ENCODE measurements around the gene SMCO2.
"Not testable (repeated sequence)": the region's sequence is repeated elsewhere in the genome, so short reads cannot be mapped to it uniquely, and the experiment has no call there.

SMCO2 gene

GRCh38 chr12:27530157-27530922 is 83.8 kb downstream of the SMCO2 start:
- no peak for DNase-seq

- DNase-seq = no peak
Measured at GRCh38 chr12:27531896-27532295, 85.4 kb downstream of the SMCO2 start.

- no peak for DNase-seq
Measured at GRCh38 chr12:27534060-27534764, 87.7 kb downstream of the SMCO2 start.

DNA sequence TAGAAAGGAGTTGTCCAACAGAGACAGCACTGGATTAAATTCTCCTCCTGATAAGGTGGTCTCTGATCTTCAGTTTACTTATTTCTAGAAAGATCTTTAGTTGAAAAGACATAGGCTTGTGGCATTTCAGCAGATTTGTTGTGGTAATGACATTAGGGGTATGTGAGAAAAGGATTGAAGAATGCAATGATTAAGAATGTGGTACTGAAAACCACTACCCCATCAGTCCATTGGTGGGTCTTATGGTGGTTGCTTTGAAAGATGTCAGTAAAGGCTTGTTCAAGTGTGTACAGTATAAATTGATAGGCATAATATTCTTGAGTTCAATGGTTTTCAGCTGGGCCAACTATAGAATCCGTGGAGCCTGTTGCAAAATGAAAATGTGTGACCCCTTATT is 88.2 kb downstream of the SMCO2 start:
- DNase-seq = no peak

- DNase-seq = no peak
Measured at GRCh38 chr12:27535318-27535717, 88.8 kb downstream of the SMCO2 start.

- DNase-seq = no peak
Measured at GRCh38 chr12:27537855-27538675, 91.5 kb downstream of the SMCO2 start.

DNA sequence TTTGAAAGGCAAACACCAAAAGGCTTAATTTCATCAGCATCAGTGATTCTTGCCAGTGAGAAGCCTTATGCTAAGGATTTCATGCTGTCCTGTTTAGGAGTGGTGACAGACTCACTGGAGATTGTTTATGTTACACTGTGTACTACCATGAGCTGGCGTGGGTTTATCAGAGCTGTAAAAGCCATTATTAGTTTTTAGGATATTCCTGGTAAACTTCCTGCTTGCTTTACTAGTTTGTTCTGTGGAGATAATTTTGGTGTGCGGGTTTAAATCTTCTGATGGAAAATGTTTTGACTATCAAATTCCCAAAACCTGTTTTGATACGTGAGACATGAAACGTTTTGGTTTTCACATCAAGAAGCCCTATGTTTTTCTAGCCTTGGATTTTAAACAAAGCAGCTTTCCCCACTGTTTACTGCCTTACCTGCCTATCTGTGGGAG is 92.7 kb downstream of the SMCO2 start:
- no peak for DNase-seq

GRCh38 chr12:27541031-27541719 is 94.6 kb downstream of the SMCO2 start:
- no peak for DNase-seq

DNA sequence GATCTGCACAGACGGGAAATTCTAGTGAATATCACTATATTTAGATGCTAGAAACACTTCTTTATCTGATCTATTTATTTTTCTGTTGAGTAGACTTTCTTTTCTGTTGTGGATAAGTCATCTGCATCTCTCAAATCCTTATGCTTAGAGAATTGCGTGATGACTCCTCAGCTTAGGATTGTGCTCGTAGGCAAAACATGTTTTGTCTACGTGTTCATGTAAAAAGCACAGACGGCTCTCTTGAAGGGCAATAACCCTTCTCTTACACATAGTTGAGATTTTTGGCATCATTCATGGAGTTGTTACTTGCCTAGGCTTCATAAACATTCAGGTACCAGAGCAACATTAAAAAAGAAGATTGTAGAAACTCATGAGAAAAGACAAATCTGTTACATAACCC is 96.1 kb downstream of the SMCO2 start:
- peak; percentile 47 for DNase-seq

- DNase-seq = not testable (repeated sequence)
Measured at GRCh38 chr12:27544858-27545257, 98.3 kb downstream of the SMCO2 start.

DNA sequence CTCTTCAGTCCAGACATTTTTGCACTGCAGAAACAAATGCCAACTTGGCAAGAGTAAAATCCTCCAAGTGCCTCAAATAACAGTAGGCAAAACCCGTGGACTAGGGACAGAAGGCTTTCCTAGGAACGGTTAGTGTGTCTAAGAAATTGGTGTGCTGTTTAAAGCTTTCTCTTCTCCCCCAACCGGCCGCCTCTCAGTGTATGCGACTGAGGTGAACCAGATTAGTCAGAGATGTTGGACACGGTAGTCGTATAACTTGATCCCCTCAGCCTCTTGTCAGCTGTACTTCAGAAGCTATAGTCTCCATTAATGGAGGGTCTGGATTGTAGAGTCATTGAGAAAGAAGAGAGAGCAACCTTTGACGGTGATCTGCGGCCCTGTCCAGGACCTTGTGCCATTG is 99.1 kb downstream of the SMCO2 start:
- no peak for DNase-seq

DNA sequence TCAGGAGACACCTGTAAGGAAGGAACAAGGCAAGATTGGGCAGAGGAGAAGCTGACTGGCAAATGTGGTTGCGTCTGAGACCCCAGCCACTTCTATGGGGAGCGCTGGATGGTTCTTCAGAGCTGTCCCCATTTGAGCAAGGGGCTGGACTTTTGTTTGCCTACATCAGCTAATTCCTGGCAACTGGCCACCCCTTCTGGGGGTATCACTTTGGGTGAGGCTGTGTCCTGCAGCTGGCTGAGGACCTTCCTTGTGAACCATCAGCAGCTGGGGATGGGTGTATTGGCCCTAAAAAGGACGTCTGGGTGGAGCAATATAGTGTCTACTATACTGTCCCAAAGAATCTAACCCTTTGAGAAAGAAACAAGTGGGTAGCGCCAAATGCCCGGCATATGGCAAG is 101.1 kb downstream of the SMCO2 start:
- no peak for DNase-seq

- no peak for DNase-seq
Measured at GRCh38 chr12:27548301-27549199, 102.0 kb downstream of the SMCO2 start.

DNA sequence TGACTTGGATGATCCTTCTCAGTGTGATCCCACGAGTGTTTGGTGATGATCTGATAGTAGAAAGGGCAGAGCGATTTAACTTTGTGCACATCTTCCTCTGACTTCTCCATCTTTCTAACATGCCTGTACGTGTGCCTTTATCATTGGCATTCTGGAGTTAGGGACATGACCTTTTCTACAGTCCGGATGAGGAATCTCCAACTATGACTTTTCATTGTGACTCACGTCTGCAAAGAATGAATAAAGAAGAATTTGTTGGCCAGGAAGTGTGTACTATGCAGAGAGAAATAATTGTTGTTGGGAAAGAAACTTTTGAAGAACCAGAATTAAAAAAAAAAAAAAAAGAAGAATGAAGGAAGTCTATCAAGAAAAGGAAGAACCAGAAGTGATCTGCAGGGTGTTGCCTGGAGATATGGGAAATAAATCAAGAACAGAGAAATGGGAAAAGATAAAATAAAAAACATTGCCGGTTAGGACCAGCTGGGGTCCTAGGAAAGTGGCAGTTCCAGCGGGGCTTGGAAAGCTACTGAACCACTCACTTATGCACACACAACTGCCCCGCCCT is 102.8 kb downstream of the SMCO2 start:
- peak; percentile 27 for DNase-seq

DNA sequence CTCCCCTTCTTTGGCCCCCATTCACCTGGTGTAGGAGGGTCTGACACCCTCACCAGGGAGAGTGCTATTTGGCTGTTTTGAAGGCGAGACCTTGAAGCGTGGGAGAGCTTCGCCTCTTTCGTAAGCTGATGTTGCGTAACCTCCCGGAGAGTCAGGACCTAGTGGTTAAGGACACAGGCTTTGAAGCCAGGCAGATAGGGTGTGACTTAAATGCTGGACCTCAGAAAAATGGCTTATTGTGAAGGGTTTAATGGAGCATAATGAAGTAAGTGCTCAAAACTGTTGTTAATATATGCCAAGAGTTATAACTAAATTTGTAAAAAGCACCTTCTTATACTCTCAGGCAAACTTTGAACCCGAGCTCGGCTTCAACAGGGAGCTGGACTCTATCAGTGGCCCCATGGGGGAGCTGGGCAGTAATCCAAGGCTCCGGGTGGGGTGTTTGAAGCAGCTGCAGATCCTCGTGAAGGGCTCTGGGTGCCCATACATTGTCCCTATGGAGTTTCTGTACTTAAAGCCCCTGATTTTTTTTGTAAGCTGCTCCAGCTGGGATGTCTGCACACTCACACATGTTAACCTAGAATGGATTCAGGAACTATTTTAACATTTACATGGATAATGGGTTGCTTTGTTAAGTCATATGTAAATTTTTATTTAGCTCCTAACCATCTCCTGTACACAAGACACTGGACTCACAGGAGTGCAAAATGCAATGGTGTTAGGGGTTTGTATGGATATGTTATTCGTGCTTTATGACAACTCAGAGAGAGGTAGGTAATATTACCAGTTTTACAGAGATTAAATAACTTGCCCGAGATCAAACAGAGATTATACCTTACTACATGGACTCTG is 103.5 kb downstream of the SMCO2 start:
- DNase-seq = peak; percentile 65

GRCh38 chr12:27550653-27550975 is 104.1 kb downstream of the SMCO2 start:
- DNase-seq = no peak

DNA sequence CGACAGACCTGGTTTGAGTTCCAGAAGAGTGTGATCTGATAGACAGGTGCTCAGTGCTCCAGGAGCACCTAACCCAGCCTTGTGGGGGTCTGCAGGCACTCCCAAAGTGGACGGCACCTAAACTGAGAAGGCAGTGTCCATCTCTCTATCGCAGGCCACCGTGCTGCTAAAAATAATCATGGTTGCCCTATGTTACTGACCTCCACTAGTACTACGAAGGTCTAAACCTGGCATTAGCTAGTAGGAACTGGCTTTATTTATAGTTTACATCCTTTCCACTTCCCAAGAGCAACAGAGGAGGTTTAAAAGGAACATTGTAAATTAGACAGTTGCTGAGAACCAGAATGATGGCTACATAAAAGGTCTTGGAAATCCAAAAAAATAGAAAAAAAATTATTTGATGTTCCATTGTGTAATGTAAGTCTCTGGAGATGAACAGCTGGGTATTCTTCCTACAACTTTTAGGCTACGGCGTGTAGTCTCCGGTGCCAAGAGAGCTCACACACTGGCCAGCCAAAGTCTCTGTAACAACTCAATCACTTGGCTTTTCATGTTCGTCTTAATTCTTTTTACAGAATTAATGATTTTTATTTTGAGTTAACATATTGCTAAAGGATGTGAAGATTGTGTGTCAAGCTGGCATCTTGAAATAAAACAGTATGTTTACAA is 104.8 kb downstream of the SMCO2 start:
- DNase-seq = no peak

Data from T1000 (cell line).